Fibroblast of peridontal ligament (primary cell): ENCODE data around the gene PBX4.

Source experiments
- DNase-seq: peaks from one replicate; pipeline ENCODE4 v3.0.0-alpha.2; 2010; ENCODE audit errors: extremely low read depth

Gene PBX4

GRCh38 chr19:19649580-19649995 lies 31.1 kb upstream of the PBX4 start:
- no peak for DNase-seq

DNA sequence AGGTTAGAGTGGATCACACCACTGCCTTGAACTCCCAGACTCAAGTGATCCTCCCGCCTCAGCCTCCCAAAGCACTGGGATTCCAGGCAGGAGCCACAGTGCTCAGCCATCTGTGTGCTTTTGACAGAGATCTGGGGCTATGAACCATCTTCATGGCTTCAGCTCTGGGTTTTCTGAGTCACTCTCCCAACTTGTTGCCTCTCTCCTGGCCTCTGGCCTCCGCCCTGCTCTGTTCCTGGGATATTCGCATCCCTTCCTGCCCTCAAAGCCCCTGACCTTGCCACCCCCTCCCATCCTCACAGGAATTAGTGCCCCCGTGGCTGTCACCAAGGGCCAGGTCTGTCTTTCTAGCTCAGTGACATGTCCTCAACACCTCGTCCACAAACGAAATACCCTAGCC lies 30.7 kb upstream of the PBX4 start:
- no peak for DNase-seq

DNA sequence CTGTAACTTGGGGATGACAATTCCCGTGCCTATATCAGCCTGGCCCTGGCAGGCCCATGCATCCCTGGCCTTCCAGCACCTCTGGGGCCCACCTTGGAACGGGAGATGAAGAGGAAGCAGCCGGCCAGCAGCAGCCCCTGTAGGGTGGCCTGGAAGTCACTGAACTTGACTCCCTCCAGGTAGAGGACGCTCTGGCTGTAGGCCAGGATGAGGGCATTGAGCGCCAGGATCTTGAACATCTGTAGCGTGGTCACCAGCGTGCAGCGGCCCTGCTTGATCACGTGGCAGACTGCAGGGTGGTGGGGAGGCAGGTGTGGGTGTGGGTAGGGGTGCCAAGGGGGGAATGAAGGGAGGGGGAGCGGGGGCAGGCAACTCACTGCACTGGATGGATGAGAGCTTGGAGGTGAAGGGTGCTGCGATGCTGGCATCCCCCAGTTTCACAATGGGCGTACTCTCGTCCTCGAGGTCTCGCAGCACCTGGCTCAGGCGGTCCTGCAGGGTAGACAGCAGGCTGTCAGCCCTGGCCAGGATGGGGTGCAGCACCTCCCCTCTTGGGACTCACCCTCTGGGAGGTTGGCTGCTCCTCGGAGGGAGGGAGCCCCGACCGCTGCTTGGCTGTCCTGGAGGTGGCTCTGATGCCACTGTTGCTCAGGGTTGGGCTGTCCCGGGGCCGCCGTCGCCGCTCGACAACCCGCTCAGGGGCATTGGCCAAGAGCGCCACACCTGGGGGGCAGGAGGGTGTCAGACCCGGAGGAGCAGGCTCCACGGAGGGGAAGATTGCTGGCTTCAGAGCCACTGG lies 28.7 kb upstream of the PBX4 start:
- DNase-seq: no peak

DNA sequence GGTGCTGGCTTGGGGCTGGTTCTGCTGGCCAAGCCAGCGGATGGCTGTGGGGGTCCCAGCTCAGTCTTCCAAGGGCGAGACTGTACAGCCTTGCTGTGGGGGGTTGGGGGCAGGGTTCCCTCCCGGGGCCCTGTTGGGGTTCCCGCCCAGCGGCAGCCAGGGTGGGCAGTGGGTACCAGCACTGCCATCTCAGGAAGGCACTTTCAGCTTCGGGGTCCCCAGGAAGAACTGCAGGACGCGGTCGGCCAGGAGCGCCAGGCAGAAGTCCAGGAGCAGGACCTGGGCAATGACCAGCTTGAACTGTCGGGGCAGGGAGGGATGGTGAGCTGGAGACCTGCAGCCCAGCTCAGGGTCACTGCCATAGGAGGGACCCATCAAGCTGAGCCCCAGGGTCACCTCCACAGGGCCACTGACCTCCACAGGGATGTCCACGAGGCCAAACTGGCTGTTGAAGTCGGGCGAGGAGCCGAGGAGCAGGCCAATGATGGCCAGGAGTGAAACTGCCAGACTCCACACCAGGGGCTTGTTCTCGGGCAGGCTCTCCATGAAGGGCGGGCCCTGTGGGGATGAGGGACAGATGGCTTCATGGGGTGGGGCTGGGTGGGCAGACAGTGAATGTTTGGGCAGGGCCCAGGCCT lies 26.9 kb upstream of the PBX4 start:
- DNase-seq: no peak

DNA sequence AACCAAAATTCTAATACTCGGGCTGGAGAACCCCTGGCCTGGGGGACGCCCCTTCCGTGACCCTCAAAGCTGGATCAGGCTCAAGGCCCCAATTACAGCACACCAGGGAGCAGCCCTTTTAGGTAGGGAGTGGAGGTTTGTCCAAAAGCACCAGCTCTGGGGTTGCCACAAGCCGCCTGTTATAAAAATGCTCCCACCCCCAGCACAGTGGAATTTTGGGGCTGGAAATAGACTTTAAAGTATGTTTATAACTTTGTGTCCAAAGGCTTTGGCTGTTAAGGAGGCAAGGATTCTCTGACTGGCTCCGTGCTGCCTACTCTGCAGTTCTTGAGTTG lies 25.5 kb upstream of the PBX4 start:
- no peak for DNase-seq

DNA sequence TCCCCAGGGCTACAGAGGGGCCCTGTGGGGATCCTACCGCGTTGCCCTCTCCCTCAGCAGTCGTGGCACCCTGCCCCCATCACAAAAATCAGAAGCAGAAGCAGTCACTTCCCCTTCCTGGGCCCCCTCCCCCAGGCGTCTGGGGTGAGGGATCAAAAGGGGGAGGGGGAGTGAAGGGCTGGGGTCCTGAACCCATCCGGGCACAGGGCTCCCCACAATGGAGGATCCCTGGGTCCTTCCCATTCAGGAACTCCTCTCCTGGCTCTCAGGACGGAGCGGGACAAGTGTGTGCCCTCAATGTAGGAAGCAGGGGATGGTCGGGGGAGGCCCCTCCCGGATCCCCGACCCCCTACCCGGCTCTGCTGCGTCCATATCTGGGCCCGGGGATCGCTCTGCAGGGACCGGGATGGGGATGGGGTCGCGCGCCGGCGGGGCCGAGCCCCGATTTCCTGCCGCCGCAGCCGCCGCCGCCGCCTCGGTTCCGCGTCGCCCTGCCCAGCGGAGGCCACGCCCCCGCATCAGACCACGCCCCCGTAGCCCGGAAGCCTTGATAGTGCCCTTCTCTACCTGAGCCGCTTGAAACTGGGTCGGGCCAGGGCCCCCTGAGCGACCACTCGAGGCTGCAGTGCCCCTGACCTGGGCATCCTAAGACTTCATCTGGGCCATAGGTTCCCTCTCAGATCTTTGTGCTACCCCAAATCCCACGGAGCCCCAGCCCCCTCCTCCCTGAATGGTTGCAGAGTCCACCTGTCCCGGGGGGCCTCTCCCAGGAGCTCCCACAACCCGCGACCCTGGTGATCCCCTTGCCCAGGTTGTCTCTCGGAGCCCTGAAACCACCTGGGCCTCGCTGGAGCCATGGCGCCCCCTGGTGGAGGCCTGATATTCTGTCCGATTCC lies 24.9 kb upstream of the PBX4 start, which contains the start of gene GMIP:
GMIP (minus strand) TSS at position 500 of the 896 bp plus-strand sequence; CDS start at position 372, 128 bp downstream.
- DNase-seq: peak; percentile 34

GRCh38 chr19:19642506-19643157 lies 24.1 kb upstream of the PBX4 start:
- no peak for DNase-seq

DNA sequence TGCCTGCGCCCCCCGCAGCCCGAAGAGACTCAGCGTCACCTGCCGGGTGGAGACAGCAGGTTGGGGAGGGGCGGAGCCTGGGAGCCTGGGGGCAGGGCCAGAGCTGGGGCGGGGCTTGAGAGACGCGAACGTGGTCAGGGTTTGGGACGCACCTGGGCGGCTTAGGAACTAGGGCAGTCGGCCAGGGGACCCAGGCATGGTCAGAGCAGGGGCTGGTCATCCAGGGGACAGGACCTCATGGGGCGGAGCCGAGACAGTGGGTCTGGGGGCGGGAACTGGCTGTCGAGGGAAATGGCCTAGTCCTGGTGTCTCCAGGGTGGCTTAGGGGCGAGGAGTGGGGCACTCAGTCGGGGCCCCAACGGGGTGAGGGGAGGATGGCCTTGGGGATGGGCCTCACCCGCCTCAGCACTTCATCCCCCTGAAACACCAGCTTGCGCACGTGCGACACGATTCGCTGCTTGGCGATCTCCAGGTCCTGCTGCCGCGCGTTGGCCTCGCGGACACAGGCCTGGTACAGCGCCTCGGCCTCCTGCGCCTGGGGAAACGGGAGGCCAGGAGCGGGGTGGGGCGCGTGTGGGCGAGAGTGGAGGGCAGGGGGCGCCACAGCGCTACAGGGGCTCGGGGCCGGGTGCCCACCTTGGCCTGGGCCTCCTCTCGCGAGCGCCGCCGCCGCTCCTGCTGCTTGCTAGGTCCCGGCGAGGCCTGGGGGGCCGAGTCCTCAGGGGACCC lies 19.2 kb upstream of the PBX4 start:
- no peak for DNase-seq

DNA sequence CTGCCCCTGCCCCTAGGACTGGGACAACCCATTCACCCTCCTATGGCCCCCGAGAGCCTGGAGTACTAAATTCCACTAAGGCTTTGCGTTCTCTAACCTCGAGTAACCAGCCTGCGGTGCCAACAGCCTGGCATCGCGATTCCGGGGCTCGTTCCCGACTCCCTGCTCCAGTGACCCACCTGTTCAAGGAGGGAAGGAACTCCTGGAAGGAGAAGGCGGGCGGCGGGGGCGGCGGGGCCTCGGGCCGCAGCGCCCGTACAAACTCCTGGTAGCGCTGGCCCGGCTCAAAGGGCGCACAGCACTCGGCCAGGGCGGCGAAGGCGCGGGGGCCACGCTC lies 18.7 kb upstream of the PBX4 start:
- DNase-seq: no peak

DNA sequence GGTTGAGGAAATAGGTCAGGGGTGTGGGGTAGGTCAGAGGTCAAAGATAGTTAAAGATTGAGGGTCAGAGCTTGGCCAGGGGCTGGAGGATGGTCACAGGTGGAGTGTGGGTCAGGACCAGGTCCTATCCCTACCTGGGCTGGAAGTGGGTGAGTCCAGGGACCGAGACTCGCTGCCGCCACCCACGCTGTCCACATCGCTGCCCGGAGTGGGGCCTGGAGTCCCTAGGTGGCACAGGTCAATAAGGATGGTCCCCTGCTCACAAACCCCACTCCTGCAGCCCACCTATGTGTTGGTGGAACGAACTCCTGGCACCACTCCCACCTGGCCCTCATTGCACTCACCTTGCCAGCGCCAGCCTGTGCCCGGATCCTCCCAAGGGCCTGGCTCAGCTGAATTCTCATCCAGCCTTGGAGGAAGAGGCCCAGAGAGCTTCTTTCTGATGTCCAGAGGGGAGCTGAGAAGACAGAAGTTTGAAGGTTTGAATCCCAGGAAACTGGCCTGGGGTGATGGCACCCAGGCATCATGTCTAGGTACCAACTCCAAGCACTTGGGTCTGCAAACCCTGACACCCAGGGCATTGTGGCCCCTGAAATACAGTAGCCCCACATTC lies 18.2 kb upstream of the PBX4 start:
- no peak for DNase-seq

DNA sequence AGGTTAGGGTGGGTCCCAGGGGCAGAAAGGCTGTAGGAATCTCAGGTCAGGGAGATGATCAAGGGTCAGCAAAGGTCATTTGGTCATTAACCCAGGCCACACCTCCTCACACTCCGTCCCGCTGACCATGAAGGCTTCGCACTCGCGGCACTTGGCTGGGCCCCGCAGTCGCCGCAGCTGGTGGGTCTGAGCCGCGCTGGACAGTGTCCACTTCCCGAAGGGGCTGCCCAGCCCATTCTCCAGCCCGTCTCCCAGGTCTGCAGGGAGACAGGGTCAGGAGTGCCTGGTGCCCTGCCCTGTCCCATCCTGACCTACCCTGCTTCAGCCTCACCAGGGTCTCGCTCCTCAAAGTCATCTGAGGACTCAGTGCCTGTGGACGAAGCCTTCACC lies 16.8 kb upstream of the PBX4 start:
- DNase-seq: no peak

GRCh38 chr19:19634516-19635312 lies 16.2 kb upstream of the PBX4 start:
- no peak for DNase-seq

- no peak for DNase-seq
These were observed 15.4 kb upstream of the PBX4 start for GRCh38 chr19:19633711-19634515.

DNA sequence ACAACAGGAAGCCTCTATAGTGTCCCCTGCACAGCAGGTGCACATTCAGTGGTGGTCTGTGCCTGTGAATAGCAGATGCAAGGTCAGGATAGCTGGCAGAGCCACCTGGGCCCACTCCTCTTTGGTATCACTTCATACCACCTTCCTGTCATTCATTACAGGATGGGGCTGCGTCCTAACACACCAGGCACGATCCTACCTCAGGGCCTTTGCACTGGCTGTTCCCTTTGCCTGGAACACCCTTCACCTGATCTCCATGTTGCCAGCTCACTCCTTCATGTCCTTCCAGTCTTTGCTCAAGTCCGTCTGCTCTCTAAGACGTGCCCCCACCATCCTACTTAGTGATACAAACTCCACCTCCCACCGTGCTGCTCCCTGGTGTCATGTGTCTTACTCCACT lies 14.2 kb upstream of the PBX4 start:
- DNase-seq: no peak

DNA sequence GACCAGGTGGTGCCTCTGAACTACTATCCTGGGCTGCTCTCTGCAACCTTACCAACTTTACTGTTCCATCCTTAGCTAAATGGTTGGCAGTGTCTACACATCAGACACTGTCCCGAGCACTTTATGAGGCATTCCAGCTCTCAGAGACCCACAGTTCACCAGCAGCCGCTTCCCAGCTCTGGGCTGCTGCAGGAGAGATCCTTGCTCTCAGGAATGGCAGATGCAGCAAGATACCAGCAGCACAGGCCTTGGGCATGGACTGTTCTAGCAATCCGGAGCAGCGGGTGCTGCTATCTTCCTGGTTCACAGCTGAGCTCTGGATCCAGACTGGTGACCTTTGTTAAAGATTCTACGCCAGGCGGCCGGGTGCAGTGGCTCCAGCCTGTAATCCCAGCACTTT lies 12.9 kb upstream of the PBX4 start:
- DNase-seq: no peak

- DNase-seq: no peak
These were observed 11.9 kb upstream of the PBX4 start for GRCh38 chr19:19630426-19630825.

DNA sequence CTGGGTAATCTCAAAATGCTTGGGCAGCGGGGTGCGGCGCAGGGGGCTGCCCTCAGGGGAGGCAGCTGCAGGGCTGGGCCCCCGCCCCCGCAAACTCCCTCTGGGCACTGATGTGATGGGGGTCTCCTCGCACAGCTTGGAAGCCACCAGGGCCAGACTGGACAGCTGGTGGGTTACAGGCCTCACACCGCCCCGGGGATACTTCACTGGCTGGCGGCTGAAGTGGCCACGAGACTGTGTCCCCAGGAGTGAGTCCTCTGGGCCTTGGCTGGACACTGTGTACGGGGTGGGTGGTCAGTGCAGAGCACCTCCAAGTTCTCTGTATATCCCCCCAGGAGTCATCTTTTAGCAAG lies 11.6 kb upstream of the PBX4 start:
- DNase-seq: no peak

GRCh38 chr19:19628501-19629134 lies 10.1 kb upstream of the PBX4 start:
- DNase-seq: peak; percentile 35
